B cell (primary cell): ENCODE measurements around the gene SLC9C2.

Source experiments
- CTCF ChIP-seq: fragments of 200-600 bp; IDR thresholded peaks from one replicate; pipeline ENCODE4 v1.8.0; 2022; ENCODE audit warnings: antibody characterized with exemption, mild to moderate bottlenecking
- EZH2 ChIP-seq: IDR thresholded peaks from 2 replicates; pipeline ENCODE4 v1.6.1; 2012; ENCODE audit warnings: borderline replicate concordance, low read depth, mild to moderate bottlenecking, moderate library complexity, low read length; ENCODE audit not compliant: insufficient read depth, poor library complexity, severe bottlenecking

- TF ChIP-seq CTCF (no peak), EZH2 (no peak)
Observed at GRCh38 chr1:173507205-173507846, 95.5 kb downstream of the SLC9C2 start.
